HG03135 (cell line): ENCODE data around the gene SCRN2.

Experiments
- ATAC-seq: cut with Tn5 transposase; IDR thresholded peaks from one replicate; pipeline ENCODE4 v1.9.1; 2021; ENCODE audit warnings: mild to moderate bottlenecking, moderate library complexity; ENCODE audit not compliant: unreplicated experiment

The SCRN2 gene

GRCh38 chr17:47847341-47848197, 6.5 kb upstream of the SCRN2 start:
- ATAC-seq: no peak

- no peak for ATAC-seq
Observed at GRCh38 chr17:47846716-47847340, 5.8 kb upstream of the SCRN2 start.

- ATAC-seq: no peak
Observed at GRCh38 chr17:47845716-47846075, 4.6 kb upstream of the SCRN2 start.

- no peak for ATAC-seq
Observed at GRCh38 chr17:47844814-47845715, 4.0 kb upstream of the SCRN2 start.

- no peak for ATAC-seq
Observed at GRCh38 chr17:47844227-47844626, 3.2 kb upstream of the SCRN2 start.

- ATAC-seq: no peak
Observed at GRCh38 chr17:47843391-47843730, 2.3 kb upstream of the SCRN2 start.

GRCh38 chr17:47841488-47842291, 617 bp upstream of the SCRN2 start:
- ATAC-seq: no peak

GRCh38 chr17:47840001-47840741, 902 bp downstream of the SCRN2 start:
- ATAC-seq: no peak

GRCh38 chr17:47839071-47839470, 2.0 kb downstream of the SCRN2 start:
- ATAC-seq: no peak

GRCh38 chr17:47838636-47839035, 2.4 kb downstream of the SCRN2 start:
- ATAC-seq: no peak

GRCh38 chr17:47837401-47838039, 3.6 kb downstream of the SCRN2 start:
- ATAC-seq: no peak

GRCh38 chr17:47836601-47837000, 4.5 kb downstream of the SCRN2 start:
- no peak for ATAC-seq

GRCh38 chr17:47834756-47835155, 6.3 kb downstream of the SCRN2 start:
- ATAC-seq: no peak

- no peak for ATAC-seq
Observed at GRCh38 chr17:47831934-47832327, 9.1 kb downstream of the SCRN2 start.

GRCh38 chr17:47831003-47831933, 9.8 kb downstream of the SCRN2 start, which contains the start of the genes LRRC46 and MRPL10:
TSS of gene LRRC46 (plus strand) at chr17:47831670. CDS start at chr17:47831990, 320 bp downstream.
TSS of gene MRPL10 (minus strand) at chr17:47831541. CDS start at chr17:47831511, 30 bp downstream.
- peak; percentile 74 for ATAC-seq

- ATAC-seq: no peak
Observed at GRCh38 chr17:47830396-47831002, 10.6 kb downstream of the SCRN2 start.

GRCh38 chr17:47829870-47830269, 11.2 kb downstream of the SCRN2 start:
- ATAC-seq: no peak

GRCh38 chr17:47823519-47823918, 17.6 kb downstream of the SCRN2 start:
- ATAC-seq: no peak
